IMR-90 (cell line): ENCODE measurements around the gene STARD13. TPM values are rescaled to one million over a fixed set of nuclear protein-coding genes. Genes with fewer than 3 reads are reported as not detected.
A peak's percentile ranks its signal among the peaks of the same experiment; 100 is the strongest.

Source experiments
- ATAC-seq: fragments of 200-7000 bp; cut with Tn5 transposase; 2 replicates; pipeline ENCODE4 v1.9.1; 2020; ENCODE audit warnings: low read depth, mild to moderate bottlenecking, moderate library complexity
- BruUV-seq: library from RNA; stranded (reverse); fragments of 400-500 nt; replicated peaks from 2 replicates; lab custom pipeline; 2021; lab: Mats Ljungman, UMichigan
- CTCF ChIA-PET: fragments of 300-600 bp; formaldehyde crosslinking; extraction: SDS; loops from one replicate; lab custom pipeline; 2021; ENCODE audit warnings: antibody characterized with exemption; lab: Yijun Ruan, JAX
- POLR2A ChIA-PET: fragments of 300-600 bp; sonication (Branson Sonifier 250); formaldehyde crosslinking; loops from one replicate; lab custom pipeline; 2022; ENCODE audit warnings: antibody characterized with exemption; ENCODE audit not compliant: unreplicated experiment; lab: Charles Lee
- DNase-seq: peaks from one replicate; pipeline ENCODE4 v3.0.0; 2013
- H2AFZ ChIP-seq: replicated peaks from 2 replicates; pipeline ENCODE3; 2013; ENCODE audit warnings: low read length, mild to moderate bottlenecking; ENCODE audit not compliant: poor library complexity
- H2AK5ac ChIP-seq: 2 replicates; pipeline ENCODE4 v1.6.1; 2013; ENCODE audit warnings: low read depth, low read length, inconsistent platforms
- H2AK9ac ChIP-seq: replicated peaks from 2 replicates; pipeline ENCODE3; 2013; ENCODE audit warnings: mild to moderate bottlenecking, low read depth, low read length, moderate library complexity; ENCODE audit not compliant: poor library complexity
- H2BK120ac ChIP-seq: 2 replicates; pipeline ENCODE4 v1.6.1; 2013; ENCODE audit warnings: low read depth, low read length, inconsistent platforms
- H2BK15ac ChIP-seq: 3 replicates; pipeline ENCODE4 v1.6.1; 2013; ENCODE audit warnings: low read depth, low read length, inconsistent platforms
- H2BK20ac ChIP-seq: 2 replicates; pipeline ENCODE4 v1.6.1; 2013; ENCODE audit warnings: low read depth, mild to moderate bottlenecking, inconsistent platforms, low read length, moderate library complexity
- H2BK5ac ChIP-seq: 2 replicates; pipeline ENCODE4 v1.6.1; 2013; ENCODE audit warnings: mild to moderate bottlenecking, low read depth, low read length, inconsistent platforms; ENCODE audit not compliant: poor library complexity, severe bottlenecking
- H3K14ac ChIP-seq: replicated peaks from 2 replicates; pipeline ENCODE4 v1.6.1; 2013; ENCODE audit warnings: low read depth, low read length, inconsistent platforms
- H3K18ac ChIP-seq: 2 replicates; pipeline ENCODE4 v1.6.1; 2013; ENCODE audit warnings: low read depth, low read length, control low read depth
- H3K23ac ChIP-seq: 2 replicates; pipeline ENCODE4 v1.6.1; 2013; ENCODE audit warnings: low read depth, low read length, inconsistent platforms
- H3K27ac ChIP-seq: 2 replicates; pipeline ENCODE4 v1.5.1; 2013; ENCODE audit warnings: mild to moderate bottlenecking, control low read depth, low read length; ENCODE audit not compliant: insufficient read depth
- H3K27me3 ChIP-seq: 2 replicates; pipeline ENCODE4 v1.6.1; 2013; ENCODE audit warnings: low read length; ENCODE audit not compliant: control insufficient read depth, insufficient read depth
- H3K36me3 ChIP-seq: 2 replicates; pipeline ENCODE4 v1.6.1; 2013; ENCODE audit warnings: low read length, mixed read lengths; ENCODE audit not compliant: control insufficient read depth, insufficient read depth
- H3K4ac ChIP-seq: 2 replicates; pipeline ENCODE4 v1.6.1; 2013; ENCODE audit warnings: low read depth, low read length, inconsistent platforms
- H3K4me1 ChIP-seq: 2 replicates; pipeline ENCODE4 v1.6.1; 2013; ENCODE audit warnings: low read length, mixed read lengths; ENCODE audit not compliant: control insufficient read depth, insufficient read depth
- H3K4me2 ChIP-seq: 2 replicates; pipeline ENCODE4 v1.6.1; 2013; ENCODE audit warnings: low read depth, mild to moderate bottlenecking, control low read depth, low read length, moderate library complexity
- H3K4me3 ChIP-seq: 2 replicates; pipeline ENCODE4 v1.5.1; 2013; ENCODE audit warnings: low read depth, mild to moderate bottlenecking, control low read depth, low read length, moderate library complexity; ENCODE audit not compliant: insufficient read depth
- H3K56ac ChIP-seq: 2 replicates; pipeline ENCODE4 v1.6.1; 2013; ENCODE audit warnings: low read length, inconsistent platforms; ENCODE audit not compliant: insufficient read depth; ENCODE audit errors: extremely low read depth
- H3K79me1 ChIP-seq, 2 experiments: 2 replicates each; pipeline ENCODE4 v1.6.1; 2013; ENCODE audit warnings: low read length in 2 of 2, inconsistent platforms in 1 of 2, low read depth in 1 of 2
- H3K9ac ChIP-seq: 2 replicates; pipeline ENCODE4 v1.6.1; 2013; ENCODE audit warnings: low read depth, low read length, control low read depth
- H3K9me1 ChIP-seq: 2 replicates; pipeline ENCODE4 v1.6.1; 2013; ENCODE audit warnings: low read length, inconsistent platforms; ENCODE audit not compliant: insufficient read depth
- H3K9me3 ChIP-seq: 2 replicates; pipeline ENCODE4 v1.6.1; 2013; ENCODE audit warnings: low read length; ENCODE audit not compliant: control insufficient read depth, insufficient read depth
- H4K20me1 ChIP-seq: 2 replicates; pipeline ENCODE4 v1.6.1; 2013; ENCODE audit warnings: low read length, inconsistent platforms; ENCODE audit not compliant: insufficient read depth
- H4K5ac ChIP-seq: 2 replicates; pipeline ENCODE4 v1.6.1; 2013; ENCODE audit warnings: mild to moderate bottlenecking, low read depth, low read length, control low read depth
- H4K8ac ChIP-seq, 2 experiments: 2 replicates each; pipeline ENCODE4 v1.6.1; 2013; ENCODE audit warnings: low read depth in 2 of 2, low read length in 2 of 2, control low read depth in 1 of 2, inconsistent platforms in 1 of 2
- H4K91ac ChIP-seq: 2 replicates; pipeline ENCODE4 v1.6.1; 2013; ENCODE audit warnings: low read depth, low read length, inconsistent platforms; ENCODE audit not compliant: insufficient read depth
- MXI1 ChIP-seq: IDR thresholded peaks from 2 replicates; pipeline ENCODE4 v1.6.1; 2012; ENCODE audit warnings: low read depth, mild to moderate bottlenecking, low read length, moderate library complexity, borderline replicate concordance
- NFE2L2 ChIP-seq: fragments of 150-350 bp; IDR thresholded peaks from 2 replicates; pipeline ENCODE4 v1.6.1; 2016; ENCODE audit warnings: low read depth, mild to moderate bottlenecking, low read length
- RAD21 ChIP-seq: IDR thresholded peaks from 2 replicates; pipeline ENCODE4 v1.6.1; 2012; ENCODE audit warnings: low read length, improper control_type of control experiment
- USF2 ChIP-seq: fragments of 150-350 bp; IDR thresholded peaks from 2 replicates; pipeline ENCODE4 v1.6.1; 2017; ENCODE audit warnings: mild to moderate bottlenecking, antibody characterized with exemption, low read length, low read depth
- WGBS, 2 experiments: methylation state at CpG; one replicate each; pipeline versions ENCODE4 v1.1.5 to v1.1.7; 2013; ENCODE audit warnings: missing lambda C conversion rate in 2 of 2; ENCODE audit not compliant: insufficient read length in 1 of 2; ENCODE audit errors: extremely low coverage in 2 of 2; 5-methylcytosine and 5-hydroxymethylcytosine counted together
- dilution Hi-C: fragments of 300-500 bp; cut with HindIII; formaldehyde crosslinking; loops from one replicate; pipeline ENCODE4 v1.14.3; 2018; ENCODE audit warnings: low sequenced_read_pairs; ENCODE audit not compliant: unreplicated experiment
- in situ Hi-C: fragments of 300-500 bp; cut with MboI; formaldehyde crosslinking; loops from 3 replicates; pipeline ENCODE4 v1.14.3; 2019; ENCODE audit warnings: low sequenced_read_pairs, inconsistent platforms, mixed read lengths
- intact Hi-C: fragments of 100-400 bp; cut with micrococcal nuclease; formaldehyde crosslinking; loops from 2 replicates; pipeline ENCODE4 v1.10.0; 2022
- polyA plus RNA-seq, 3 experiments: library from polyadenylated mRNA; depleted of rRNA; stranded (reverse); fragments of >200 nt; gene quantifications; 2 replicates each; pipeline ENCODE4 v1.2.3, GENCODE V29; 2012; ENCODE audit warnings: low replicate concordance in 1 of 3
- total RNA-seq: library from RNA; depleted of rRNA; stranded (reverse); fragments of >200 nt; gene quantifications from 2 replicates; pipeline ENCODE4 v1.2.3, GENCODE V29; 2012

Gene STARD13
- total and polyA plus RNA-seq, 2 of the 4 experiments (the other 2 are of a cell fraction) = 23.6 to 46.6 TPM

- no peak overlapping the region for H3K4me2 ChIP-seq
- H3K27ac ChIP-seq = peak overlapping the region; percentile 25
- CTCF ChIA-PET = no interaction called here
Measured at GRCh38 chr13:33263976-33264619, 21.5 kb downstream of the STARD13 start.

More at GRCh38 chr13:33263976-33264619, 21.5 kb downstream of the STARD13 start:
- H2AK9ac ChIP-seq = no peak overlapping the region
- peak overlapping the region; percentile 71 for H3K4ac ChIP-seq
- H3K9ac ChIP-seq = no peak overlapping the region
- DNase-seq (no peak), ATAC-seq (no peak)
- dilution Hi-C loops (no loop called here), in situ Hi-C loops (no loop called here), intact Hi-C loops (no loop called here)
- H4K91ac ChIP-seq = peak overlapping the region; percentile 34; the same call in 1 of the 2 replicates
- no TSS peak for BruUV-seq
- POLR2A ChIA-PET = no interaction called here
- peak overlapping the region; percentile 37; the same call in 2 of the 3 replicates for H2BK15ac ChIP-seq
- no peak overlapping the region for H2AFZ ChIP-seq
- H3K27me3 ChIP-seq = no peaks in the 10 kb centered on the region
- TF ChIP-seq RAD21 = no peak
- no peak for TF ChIP-seq MXI1
- no peak for TF ChIP-seq NFE2L2
- no peak for TF ChIP-seq USF2
- H2BK120ac ChIP-seq = peak overlapping the region; percentile 35; the same call in 1 of the 2 replicates
- H3K36me3 ChIP-seq = peaks cover 14% of the 10 kb centered on the region
- 100% methylated on average over 2 of the region's 5 CpGs; no CpG with 5 or more reads in 1 of the 2 experiments for WGBS, 2 experiments
- peaks cover 50% of the 10 kb centered on the region for H3K4me1 ChIP-seq
- no peak overlapping the region for H3K4me3 ChIP-seq
- H3K18ac ChIP-seq = peak overlapping the region; percentile 5
- peak overlapping the region; percentile 28 for H2BK20ac ChIP-seq
- H2BK5ac ChIP-seq = peak overlapping the region; percentile 59
- H4K8ac ChIP-seq = peak overlapping the region; percentile 2 to 19; a peak in 2 of 4 replicates
- H3K9me1 ChIP-seq = peaks cover 43% of the 10 kb centered on the region
- peak overlapping the region; percentile 26 for H4K5ac ChIP-seq
- H3K14ac ChIP-seq = peak overlapping the region; percentile 60
- H3K56ac ChIP-seq = no peak overlapping the region
- H3K79me1 ChIP-seq = peaks cover 32 to 91% of the 10 kb centered on the region in 2 experiments
- peaks cover 57% of the 10 kb centered on the region for H4K20me1 ChIP-seq
- H3K23ac ChIP-seq = peak overlapping the region; percentile 55
- H3K9me3 ChIP-seq = no peaks in the 10 kb centered on the region
- H2AK5ac ChIP-seq = peak overlapping the region; percentile 42
